Fibroblast of lung (primary cell): Measurements from ENCODE around the gene ARHGAP6. TPM values are rescaled to one million over a fixed set of nuclear protein-coding genes. Genes with fewer than 3 reads are reported as not detected.
"Not testable (repeated sequence)": the region's sequence is repeated elsewhere in the genome, so short reads cannot be mapped to it uniquely, and the experiment has no call there.

ENCODE experiments used
- DNase-seq, 2 donors: peaks; one replicate each; pipeline versions ENCODE4 v3.0.0 to v3.0.0-alpha.2; 2010; ENCODE audit warnings: low read depth in 2 of 2
- H2AFZ ChIP-seq: 2 replicates; pipeline ENCODE4 v1.5.1; 2012; ENCODE audit warnings: low read length, control low read depth, inconsistent platforms
- H3K27ac ChIP-seq: 2 replicates; pipeline ENCODE4 v1.5.1; 2011; ENCODE audit warnings: low read length, control low read depth; ENCODE audit not compliant: insufficient read depth
- H3K27me3 ChIP-seq: 2 replicates; pipeline ENCODE4 v1.5.1; 2011; ENCODE audit warnings: mild to moderate bottlenecking, low read length; ENCODE audit not compliant: control insufficient read depth, insufficient read depth
- H3K36me3 ChIP-seq: 2 replicates; pipeline ENCODE4 v1.5.1; 2011; ENCODE audit warnings: low read length; ENCODE audit not compliant: control insufficient read depth, insufficient read depth
- H3K4me1 ChIP-seq: 2 replicates; pipeline ENCODE4 v1.5.1; 2011; ENCODE audit warnings: low read length; ENCODE audit not compliant: control insufficient read depth, insufficient read depth; ENCODE audit errors: extremely low read depth
- H3K4me2 ChIP-seq: 2 replicates; pipeline ENCODE4 v1.5.1; 2011; ENCODE audit warnings: low read length, control low read depth; ENCODE audit not compliant: insufficient read depth; ENCODE audit errors: extremely low read depth
- H3K4me3 ChIP-seq, 4 experiments: fragments of 200-600 bp in 1 of 4; sonication (generic) in 1 of 4; replicated peaks in 1 of 4; 2 replicates each; pipeline ENCODE4 v1.5.1; 2011 to 2016; ENCODE audit warnings: low read length in 4 of 4, low read depth in 3 of 4, mild to moderate bottlenecking in 3 of 4, control low read depth in 2 of 4, inconsistent platforms in 1 of 4, mixed read lengths in 1 of 4; ENCODE audit not compliant: insufficient read depth in 1 of 4; ENCODE audit errors: control extremely low read depth in 1 of 4
- H3K79me2 ChIP-seq: 2 replicates; pipeline ENCODE4 v1.5.1; 2012; ENCODE audit warnings: mild to moderate bottlenecking, low read length, inconsistent platforms; ENCODE audit not compliant: control insufficient read depth, insufficient read depth
- H3K9ac ChIP-seq: 2 replicates; pipeline ENCODE4 v1.5.1; 2011; ENCODE audit warnings: mild to moderate bottlenecking, low read length, control low read depth; ENCODE audit not compliant: insufficient read depth
- H3K9me3 ChIP-seq: 2 replicates; pipeline ENCODE4 v1.5.1; 2012; ENCODE audit warnings: low read depth, low read length; ENCODE audit not compliant: control insufficient read depth, insufficient read depth
- H4K20me1 ChIP-seq: 2 replicates; pipeline ENCODE4 v1.5.1; 2011; ENCODE audit warnings: low read length; ENCODE audit not compliant: control insufficient read depth, insufficient read depth; ENCODE audit errors: extremely low read depth
- EZH2 ChIP-seq: IDR thresholded peaks from 2 replicates; pipeline ENCODE4 v1.5.1; 2012; ENCODE audit warnings: low read length, control low read depth, mild to moderate bottlenecking; ENCODE audit errors: missing control alignments
- polyA plus RNA-seq, 2 donors: library from polyadenylated mRNA; depleted of rRNA in 1 of 2; stranded (reverse) in 1 of 2; unstranded in 1 of 2; fragments of >200 nt; gene quantifications; 2 replicates each; pipeline ENCODE4 v1.2.1, GENCODE V29; 2011 to 2012; ENCODE audit warnings: missing spikeins in 1 of 2
- total RNA-seq: library from RNA; depleted of rRNA; stranded (reverse); fragments of >200 nt; gene quantifications from 2 replicates; pipeline ENCODE4 v1.2.1, GENCODE V29; 2014
- TF ChIP-seq, protein P1 (sequence below), 2 donors: IDR thresholded peaks in 1 of 2; conservative IDR thresholded peaks in 1 of 2; 1 replicate in 1 of 2; 2 replicates in 1 of 2; pipeline ENCODE4 v1.5.1; 2011 to 2012; ENCODE audit warnings: low read length in 2 of 2, control low read depth in 1 of 2, inconsistent platforms in 1 of 2, low read depth in 1 of 2, mild to moderate bottlenecking in 1 of 2

The ARHGAP6 gene
- total and polyA plus RNA-seq, 2 donors (not counting 1 experiment from before 2014, with no cell fraction given) = 5.9 to 11.7 TPM

GRCh38 chrX:11239230-11239629 is 426.5 kb downstream of the ARHGAP6 start:
- H3K36me3 ChIP-seq = no peaks in the 10 kb centered on the region
- no peak overlapping the region for H3K27ac ChIP-seq

GRCh38 chrX:11235377-11235776 is 430.3 kb downstream of the ARHGAP6 start:
- H3K79me2 ChIP-seq, H3K4me1 ChIP-seq, H3K9me3 ChIP-seq, H3K27ac ChIP-seq, H4K20me1 ChIP-seq, DNase-seq, H3K4me2 ChIP-seq, H3K4me3 ChIP-seq, H2AFZ ChIP-seq, H3K36me3 ChIP-seq, H3K27me3 ChIP-seq, H3K9ac ChIP-seq: not testable (repeated sequence)

More at GRCh38 chrX:11239230-11239629, 426.5 kb downstream of the ARHGAP6 start:
- TF ChIP-seq, protein P1, sequence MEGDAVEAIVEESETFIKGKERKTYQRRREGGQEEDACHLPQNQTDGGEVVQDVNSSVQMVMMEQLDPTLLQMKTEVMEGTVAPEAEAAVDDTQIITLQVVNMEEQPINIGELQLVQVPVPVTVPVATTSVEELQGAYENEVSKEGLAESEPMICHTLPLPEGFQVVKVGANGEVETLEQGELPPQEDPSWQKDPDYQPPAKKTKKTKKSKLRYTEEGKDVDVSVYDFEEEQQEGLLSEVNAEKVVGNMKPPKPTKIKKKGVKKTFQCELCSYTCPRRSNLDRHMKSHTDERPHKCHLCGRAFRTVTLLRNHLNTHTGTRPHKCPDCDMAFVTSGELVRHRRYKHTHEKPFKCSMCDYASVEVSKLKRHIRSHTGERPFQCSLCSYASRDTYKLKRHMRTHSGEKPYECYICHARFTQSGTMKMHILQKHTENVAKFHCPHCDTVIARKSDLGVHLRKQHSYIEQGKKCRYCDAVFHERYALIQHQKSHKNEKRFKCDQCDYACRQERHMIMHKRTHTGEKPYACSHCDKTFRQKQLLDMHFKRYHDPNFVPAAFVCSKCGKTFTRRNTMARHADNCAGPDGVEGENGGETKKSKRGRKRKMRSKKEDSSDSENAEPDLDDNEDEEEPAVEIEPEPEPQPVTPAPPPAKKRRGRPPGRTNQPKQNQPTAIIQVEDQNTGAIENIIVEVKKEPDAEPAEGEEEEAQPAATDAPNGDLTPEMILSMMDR (conservative IDR thresholded peaks at IDR 0.05 in 1 of 2, IDR thresholded peaks at IDR 0.05 in 1 of 2; ENCODE audit: low read depth in 1 of 2, low read length in 2 of 2) = no peak
- TF ChIP-seq EZH2 = no peak
- no peaks in the 10 kb centered on the region for H3K4me1 ChIP-seq
- no peaks in the 10 kb centered on the region for H4K20me1 ChIP-seq
- H3K27me3 ChIP-seq = no peaks in the 10 kb centered on the region
- peak; percentile 56 to 69 for DNase-seq
- no peak overlapping the region for H3K4me2 ChIP-seq
- no peak overlapping the region for H3K9ac ChIP-seq
- no peak overlapping the region for H3K4me3 ChIP-seq
- H3K79me2 ChIP-seq = no peaks in the 10 kb centered on the region
- H2AFZ ChIP-seq = no peak overlapping the region
- H3K9me3 ChIP-seq = no peaks in the 10 kb centered on the region

GRCh38 chrX:11215191-11215921 is 450.4 kb downstream of the ARHGAP6 start:
- Histone ChIP-seq H3K9ac (no peak overlapping the region), H2AFZ (no peak overlapping the region), H4K20me1 (no peaks in the 10 kb centered on the region), H3K9me3 (no peaks in the 10 kb centered on the region), H3K4me3 (no peak overlapping the region), H3K4me1 (no peaks in the 10 kb centered on the region), H3K27ac (no peak overlapping the region), H3K4me2 (no peak overlapping the region), H3K27me3 (no peaks in the 10 kb centered on the region), H3K36me3 (no peaks in the 10 kb centered on the region), H3K79me2 (no peaks in the 10 kb centered on the region)
- DNase-seq = no peak
- TF ChIP-seq, protein P1 (conservative IDR thresholded peaks at IDR 0.05 in 1 of 2, IDR thresholded peaks at IDR 0.05 in 1 of 2; ENCODE audit: low read depth in 1 of 2, low read length in 2 of 2) = no peak
- TF ChIP-seq EZH2 = no peak
